NCI-H2029 (cell line): ENCODE measurements around the gene HIVEP2.

Experiments
- DNase-seq: peaks from one replicate; lab custom pipeline; 2025; lab: John Stamatoyannopoulos, UW

Gene HIVEP2

DNA sequence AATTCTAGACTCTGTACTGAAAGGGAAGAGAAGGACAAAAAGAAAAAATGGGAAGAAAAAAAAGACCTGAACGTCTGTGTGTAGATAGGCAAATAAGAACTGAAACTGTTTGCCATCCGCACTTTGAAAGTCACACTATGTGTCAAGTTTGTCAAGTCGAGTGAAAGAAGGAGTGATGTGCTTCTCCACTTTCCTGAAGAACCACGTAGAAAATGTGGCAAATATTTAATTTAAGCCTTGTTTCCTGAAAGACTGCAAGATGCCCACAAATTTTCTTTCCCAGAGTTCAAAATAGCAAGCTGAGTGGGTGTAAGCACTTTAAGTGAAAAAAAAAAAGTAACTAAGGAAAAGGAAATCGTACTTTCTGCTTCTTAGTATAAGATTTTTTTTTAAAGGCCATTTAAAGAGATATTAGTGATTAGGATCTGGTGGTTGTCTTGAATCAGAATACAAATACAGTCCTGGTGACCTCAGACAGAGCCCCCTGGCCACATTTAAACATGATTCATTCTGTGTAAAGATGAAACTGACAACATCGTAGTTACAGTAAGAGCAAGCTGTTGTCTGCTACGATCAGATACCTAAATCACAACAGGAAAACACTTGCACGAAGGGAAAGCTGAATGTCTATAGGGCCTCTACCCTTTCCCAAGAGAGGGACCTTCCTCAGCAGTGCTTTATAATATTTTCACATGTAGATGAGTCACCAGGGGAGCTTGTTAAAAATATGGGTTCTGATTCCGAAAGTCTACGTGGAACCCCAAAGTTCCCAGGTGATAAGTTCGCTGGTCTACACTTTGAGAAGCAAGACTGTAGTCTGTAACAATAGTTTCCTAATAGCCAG, 102.3 kb downstream of the HIVEP2 start:
- DNase-seq, result no peak

DNA sequence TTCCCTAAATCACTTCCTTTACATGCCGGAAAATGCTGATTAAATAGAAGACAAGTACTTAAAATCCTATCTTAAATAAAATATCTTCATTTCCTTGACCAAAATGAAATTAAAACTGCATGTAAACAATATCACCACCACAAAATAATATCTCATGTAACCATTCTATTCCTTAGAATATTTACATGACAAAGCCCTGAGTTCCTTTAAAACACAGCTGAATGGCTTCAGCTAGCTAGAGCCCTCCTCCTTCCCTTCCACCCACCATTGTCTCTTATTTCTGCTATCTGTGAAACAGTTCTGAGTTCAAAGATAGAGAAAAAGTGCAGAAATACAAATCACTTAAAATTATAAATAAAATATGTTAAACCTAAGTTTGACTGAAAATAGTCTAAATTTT, 103.1 kb downstream of the HIVEP2 start:
- DNase-seq, result no peak

DNA sequence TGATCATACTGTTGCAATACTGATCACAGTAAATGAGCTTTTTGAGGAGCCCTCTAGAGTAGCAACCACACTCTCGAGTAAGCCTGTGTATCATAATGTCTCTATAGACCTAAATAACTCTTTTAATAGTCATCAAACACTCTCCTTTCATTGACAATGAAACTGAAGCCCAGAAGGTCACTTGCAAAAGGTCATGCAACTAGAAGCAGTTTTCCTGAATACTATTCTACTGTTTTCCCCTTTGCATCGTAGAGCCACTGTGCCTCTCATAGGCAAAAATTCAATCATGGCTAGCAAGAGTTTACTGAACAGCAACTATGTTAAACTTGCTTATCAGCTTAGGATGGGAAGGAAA, 105.3 kb downstream of the HIVEP2 start:
- DNase-seq, result no peak

DNA sequence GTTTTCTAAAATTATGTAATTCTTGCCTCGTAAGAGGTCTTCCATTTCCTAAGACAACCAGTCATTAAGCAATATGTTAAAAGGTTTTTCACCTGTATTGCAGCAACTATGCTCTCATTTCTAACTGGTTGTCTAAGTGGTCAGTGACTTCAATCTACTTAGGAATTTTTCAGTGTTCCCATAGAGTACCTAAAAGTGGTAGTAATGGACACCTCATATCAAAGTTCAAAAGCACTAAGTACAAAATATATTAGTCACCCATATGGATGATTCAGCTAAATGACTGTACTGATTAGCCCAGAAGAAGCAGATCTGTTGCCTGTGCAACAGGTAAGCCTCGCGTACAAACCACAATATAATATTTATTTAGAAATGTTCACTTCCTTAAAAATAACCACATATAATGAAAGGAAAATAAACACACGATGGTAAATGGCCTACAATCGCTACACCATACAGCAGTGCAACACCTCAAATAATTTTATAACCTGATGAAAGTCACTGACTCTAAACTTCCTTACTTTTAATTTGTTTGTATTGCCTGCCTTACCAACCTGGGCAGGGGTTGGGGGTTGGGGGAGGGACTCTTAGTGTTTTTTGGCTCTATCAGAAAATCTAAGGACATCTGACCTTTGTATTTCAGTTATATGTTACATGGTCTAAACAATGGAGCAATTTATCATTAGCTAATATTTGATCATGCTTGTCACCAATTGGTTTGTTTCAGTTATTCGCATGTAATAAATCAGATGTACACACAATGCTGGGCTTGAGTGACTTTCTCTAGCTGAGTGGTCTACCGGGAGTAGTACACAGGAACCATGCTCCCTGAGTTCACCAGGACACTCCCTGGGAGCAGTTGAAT, 105.9 kb downstream of the HIVEP2 start:
- DNase-seq, result no peak

GRCh38 chr6:142835787-142836535, 109.0 kb downstream of the HIVEP2 start:
- no peak for DNase-seq

GRCh38 chr6:142834853-142835252, 110.1 kb downstream of the HIVEP2 start:
- no peak for DNase-seq

GRCh38 chr6:142833798-142834197, 111.2 kb downstream of the HIVEP2 start:
- no peak for DNase-seq

GRCh38 chr6:142833054-142833453, 111.9 kb downstream of the HIVEP2 start:
- DNase-seq, result no peak

DNA sequence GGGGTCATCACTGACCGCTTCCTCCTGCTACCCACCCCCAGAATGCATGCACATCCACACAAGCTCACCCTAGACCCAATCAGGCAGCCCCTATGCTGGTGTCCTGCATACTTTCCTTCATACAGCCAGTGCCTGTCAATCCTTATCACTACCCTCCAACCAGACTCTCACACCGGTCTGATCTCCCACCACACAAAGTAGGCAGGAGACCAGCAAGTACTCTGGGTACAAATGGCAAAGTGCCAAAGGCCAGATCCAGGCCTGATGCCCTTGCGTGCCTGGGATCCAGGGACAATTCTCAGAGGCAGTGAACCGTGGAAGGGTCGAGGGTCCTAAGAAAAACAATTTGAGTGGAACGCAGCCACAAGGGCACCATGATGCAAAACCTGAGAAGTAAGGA, 114.2 kb downstream of the HIVEP2 start:
- DNase-seq, result no peak

DNA sequence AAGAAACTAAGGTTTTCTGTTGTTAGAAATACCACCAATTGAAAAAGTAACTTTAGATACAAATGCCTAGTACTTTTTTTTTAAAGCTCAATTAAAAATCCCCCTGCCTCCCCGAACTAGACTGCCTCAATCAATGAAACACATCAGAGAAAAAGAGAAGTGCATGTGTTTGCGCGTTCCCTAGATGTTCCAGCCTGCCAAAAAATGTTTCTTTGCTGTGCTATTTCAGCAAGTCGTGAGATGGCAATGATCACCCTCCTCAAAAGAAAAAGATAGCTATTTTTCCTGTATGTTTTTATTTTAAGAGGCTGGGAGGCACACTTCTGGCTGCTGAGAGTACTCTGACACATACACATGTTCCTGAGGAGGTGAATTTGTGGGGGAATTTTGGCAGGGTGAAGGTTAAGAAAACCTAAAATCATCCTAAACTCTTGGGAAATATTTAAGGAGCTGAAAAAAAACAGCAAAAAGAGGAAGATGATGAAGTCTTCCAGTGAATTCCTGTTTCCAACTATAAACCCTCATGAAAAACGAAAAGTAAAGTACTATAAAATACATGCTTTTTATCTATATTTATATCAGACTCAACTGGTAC, 114.8 kb downstream of the HIVEP2 start:
- no peak for DNase-seq

DNA sequence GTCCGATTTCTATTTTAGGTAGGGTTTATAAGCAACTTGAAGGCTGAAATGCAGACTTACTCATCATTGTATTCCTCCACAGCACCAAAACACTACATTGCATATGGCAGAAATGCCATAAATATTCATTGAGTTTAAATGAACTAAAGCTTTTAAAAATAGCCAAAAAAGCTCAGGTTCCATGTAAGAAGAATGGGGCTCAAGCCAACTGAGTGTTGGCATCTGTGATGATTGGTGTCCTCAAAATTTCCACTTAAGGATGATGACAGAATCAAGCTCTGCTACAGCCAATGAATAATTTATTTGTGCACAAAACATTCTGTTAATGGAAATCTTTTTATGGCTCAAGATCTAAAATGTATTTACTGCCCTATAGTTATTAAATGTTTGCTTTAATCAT, 115.4 kb downstream of the HIVEP2 start:
- DNase-seq, result no peak

DNA sequence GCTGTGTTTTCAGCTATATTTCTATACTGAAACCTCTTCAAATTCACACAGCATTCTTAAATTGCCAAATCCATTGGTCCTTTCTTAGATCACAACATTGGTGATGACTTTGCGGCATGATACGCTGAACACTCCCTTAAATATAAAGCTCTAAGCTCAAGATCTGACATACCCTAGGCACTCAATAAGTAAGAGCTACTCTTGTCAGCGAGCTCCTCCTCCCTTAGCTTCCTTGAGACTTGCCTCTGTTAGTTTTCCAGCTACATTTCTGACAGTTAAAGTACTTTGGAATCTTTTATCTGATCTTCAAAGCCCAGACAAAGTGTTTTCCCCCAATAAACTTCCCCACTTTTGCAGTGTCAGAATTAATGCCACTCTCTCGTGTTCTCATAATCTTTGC, 117.0 kb downstream of the HIVEP2 start:
- DNase-seq, result no peak

DNA sequence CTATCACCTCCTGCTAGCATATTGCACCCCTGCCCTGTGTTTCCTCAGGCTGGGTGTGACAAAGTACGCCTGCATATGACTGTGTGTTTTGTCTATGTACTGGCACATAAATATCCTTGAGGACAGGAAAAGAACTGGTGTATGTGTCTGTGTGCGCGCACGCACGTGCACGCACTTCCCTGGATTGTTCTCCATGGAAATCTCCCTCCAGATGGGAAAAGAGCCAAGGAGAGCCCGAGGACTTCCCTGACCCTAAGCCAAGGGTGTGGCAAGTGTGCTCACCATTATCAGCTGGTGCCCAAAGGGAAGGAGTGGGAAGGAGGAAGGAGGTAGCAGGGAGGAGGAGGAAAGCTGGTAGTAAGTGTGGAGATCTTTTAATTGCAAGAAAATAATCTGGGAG, 117.6 kb downstream of the HIVEP2 start:
- no peak for DNase-seq

DNA sequence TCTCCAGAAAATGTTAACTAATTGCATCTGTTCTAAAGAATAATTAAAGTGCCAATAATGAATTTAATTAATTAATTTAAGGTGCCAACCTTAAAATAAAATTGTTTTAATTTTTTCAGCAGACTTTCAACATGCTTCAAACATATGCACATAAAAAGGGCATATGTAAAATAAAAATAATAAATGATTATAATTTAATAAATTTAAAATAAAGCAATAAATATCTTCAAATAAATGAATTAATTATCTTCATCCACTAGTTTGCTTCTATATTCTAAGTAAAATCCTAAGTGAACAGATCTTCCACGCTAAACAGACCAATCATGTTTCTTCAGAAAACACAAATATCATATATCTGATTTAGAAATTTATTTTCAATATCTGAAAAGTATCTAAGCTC, 119.2 kb downstream of the HIVEP2 start:
- no peak for DNase-seq

GRCh38 chr6:142824426-142824825, 120.5 kb downstream of the HIVEP2 start:
- no peak for DNase-seq

DNA sequence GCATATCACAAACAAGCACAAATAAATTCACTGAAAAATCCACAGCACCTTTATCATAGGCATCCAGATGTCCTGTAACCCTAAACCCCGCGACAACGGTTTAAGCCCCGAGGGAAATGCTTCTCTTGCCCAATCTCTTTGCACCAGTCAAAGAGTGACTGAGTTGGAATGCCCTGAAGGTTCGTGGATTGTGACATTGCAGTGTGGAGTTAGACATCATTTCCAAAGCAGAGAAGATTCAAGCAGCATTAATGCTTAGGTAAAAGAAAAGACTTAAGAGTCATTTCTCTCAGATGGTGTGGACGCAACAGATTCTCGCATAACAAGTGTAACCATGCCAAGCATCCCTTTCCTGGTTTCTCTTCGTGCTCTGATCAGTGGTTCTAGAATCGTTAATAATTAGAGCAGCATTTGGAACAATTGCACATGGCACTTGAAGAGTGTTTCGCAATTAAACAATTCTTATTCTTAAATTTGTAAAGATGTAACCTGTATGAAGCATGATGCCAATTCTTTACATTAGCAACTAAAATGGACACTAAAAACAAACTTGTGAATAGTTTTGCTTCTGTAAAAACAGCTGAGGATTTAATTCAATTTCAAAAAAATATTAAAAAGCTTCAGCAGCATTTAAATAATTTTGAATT, 121.6 kb downstream of the HIVEP2 start:
- DNase-seq, result no peak

- DNase-seq, result no peak
These were observed 122.1 kb downstream of the HIVEP2 start for GRCh38 chr6:142822842-142823241.

DNA sequence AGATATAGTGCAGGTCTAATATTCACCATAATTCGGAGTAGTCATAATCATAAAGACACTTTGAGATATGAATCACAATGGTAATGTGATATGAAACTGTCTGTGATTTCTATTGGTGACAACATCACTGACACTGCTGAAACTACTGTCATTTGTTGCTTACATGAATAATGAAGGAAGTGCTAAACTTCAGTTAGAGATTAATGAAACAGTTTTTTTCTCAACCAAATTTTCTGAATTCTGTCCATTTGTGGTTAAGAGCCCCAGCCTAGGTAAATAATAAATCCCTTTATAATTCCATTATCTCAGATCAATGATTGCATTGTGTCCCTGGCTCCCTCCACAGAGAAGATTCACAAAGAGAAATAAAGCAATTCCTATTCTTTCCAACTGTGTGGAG, 122.6 kb downstream of the HIVEP2 start:
- no peak for DNase-seq

DNA sequence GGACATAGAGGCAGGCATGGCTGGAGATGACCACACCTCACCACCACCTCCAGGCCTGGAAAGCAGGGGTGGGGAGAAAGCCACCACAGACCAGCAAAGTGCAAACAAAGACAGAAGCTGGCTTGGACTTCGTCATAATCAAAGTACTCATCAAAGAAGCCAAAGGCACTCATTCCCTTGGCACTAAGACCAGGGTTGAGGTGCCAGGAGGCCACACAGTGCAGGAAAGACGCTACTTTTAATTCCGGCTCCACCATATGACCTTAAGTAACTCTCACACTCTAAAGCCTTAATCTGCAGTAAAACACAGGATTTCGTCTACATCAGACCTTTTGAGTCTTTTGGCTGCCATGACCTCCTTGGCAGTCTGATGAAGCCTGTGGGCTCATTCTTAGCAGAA, 123.1 kb downstream of the HIVEP2 start:
- DNase-seq, result no peak

DNA sequence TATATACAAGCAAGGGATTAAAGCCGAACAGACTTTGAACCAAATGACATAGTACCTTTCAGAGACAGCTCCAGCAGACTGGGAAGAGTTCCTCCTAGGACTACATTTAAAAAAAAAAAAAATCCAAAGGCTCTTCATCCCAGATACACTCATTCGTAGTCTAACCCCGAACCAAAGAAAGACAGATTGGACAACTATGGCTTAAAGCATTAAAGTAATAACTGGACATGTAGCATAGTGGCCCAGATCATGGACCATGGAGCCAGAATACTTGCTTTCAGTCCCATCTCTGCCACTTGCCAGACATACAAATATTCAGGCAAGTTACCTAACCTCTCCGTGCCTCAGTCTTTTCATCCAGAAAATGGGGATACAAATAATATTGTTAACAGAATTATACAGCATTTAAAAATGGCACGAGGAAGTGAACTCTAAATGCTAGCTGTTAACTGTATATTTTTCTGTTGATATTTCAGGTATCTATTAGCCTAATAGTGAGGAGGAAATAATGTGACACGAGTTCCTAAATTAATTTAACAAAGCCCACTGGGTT, 123.7 kb downstream of the HIVEP2 start:
- no peak for DNase-seq

DNA sequence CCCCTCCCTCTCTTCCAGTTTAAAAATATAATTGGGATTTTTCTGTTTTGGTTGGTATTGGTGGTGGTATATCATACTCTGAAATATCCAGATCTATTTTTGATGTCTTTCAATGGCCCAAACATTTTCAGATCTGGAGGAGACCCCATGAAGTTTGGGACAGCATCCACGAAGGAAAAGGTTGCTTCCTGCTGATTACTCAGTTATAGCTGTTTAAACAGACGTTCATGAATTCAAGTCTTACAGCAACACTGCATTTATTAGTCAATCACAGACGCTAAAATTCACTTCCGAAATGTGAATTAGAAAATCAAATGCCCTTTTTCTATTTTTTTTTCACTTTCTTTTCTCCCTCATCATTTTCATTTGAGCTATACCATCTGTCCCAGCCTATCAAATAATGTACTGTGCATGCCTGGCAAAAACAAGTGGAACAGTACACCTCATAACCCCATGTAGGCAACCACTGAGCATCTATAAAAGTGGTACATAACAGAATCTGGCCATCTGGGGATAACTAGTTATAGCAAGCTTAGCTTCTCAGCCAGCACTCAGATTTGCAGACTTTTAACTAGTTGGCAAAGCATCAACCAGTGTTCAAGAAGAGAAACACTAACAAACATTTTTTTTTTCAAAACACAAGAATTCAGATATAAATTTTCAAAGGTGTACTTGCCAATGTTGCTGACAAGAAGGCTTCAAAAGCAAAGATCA, 124.5 kb downstream of the HIVEP2 start:
- DNase-seq, result no peak
